Kidney tubule cell (primary cell): ENCODE measurements around the gene ACIN1.

ENCODE experiments used
- DNase-seq: peaks from one replicate; pipeline ENCODE4 v3.0.0-alpha.2; 2018; ENCODE audit warnings: low spot score

ACIN1 gene

GRCh38 chr14:23057757-23058653 is 36.9 kb downstream of the ACIN1 start:
- DNase-seq = peak; percentile 87

GRCh38 chr14:23056956-23057756 is 37.8 kb downstream of the ACIN1 start, which contains the start of gene CDH24:
Gene CDH24, minus strand, starts transcription at chr14:23057520. Its CDS starts 1,787 bp downstream, at chr14:23055733.
- peak; percentile 62 for DNase-seq

- peak; percentile 77 for DNase-seq
Measured at GRCh38 chr14:23056145-23056955, 38.6 kb downstream of the ACIN1 start.

- peak; percentile 45 for DNase-seq
Measured at GRCh38 chr14:23055621-23056144, 39.3 kb downstream of the ACIN1 start.

GRCh38 chr14:23055147-23055550 is 39.8 kb downstream of the ACIN1 start:
- DNase-seq = no peak

- no peak for DNase-seq
Measured at GRCh38 chr14:23054000-23054811, 40.7 kb downstream of the ACIN1 start.

- DNase-seq = no peak
Measured at GRCh38 chr14:23053426-23053825, 41.5 kb downstream of the ACIN1 start.

- DNase-seq = no peak
Measured at GRCh38 chr14:23052671-23053070, 42.3 kb downstream of the ACIN1 start.

GRCh38 chr14:23052182-23052623 is 42.7 kb downstream of the ACIN1 start:
- no peak for DNase-seq

GRCh38 chr14:23051141-23052057 is 43.5 kb downstream of the ACIN1 start:
- no peak for DNase-seq

- no peak for DNase-seq
Measured at GRCh38 chr14:23049011-23049410, 45.9 kb downstream of the ACIN1 start.

GRCh38 chr14:23047751-23048693 is 46.9 kb downstream of the ACIN1 start:
- no peak for DNase-seq

GRCh38 chr14:23047034-23047634 is 47.8 kb downstream of the ACIN1 start:
- no peak for DNase-seq

- DNase-seq = no peak
Measured at GRCh38 chr14:23045419-23046357, 49.2 kb downstream of the ACIN1 start.

- DNase-seq = no peak
Measured at GRCh38 chr14:23044840-23045239, 50.1 kb downstream of the ACIN1 start.

GRCh38 chr14:23043754-23044153 is 51.2 kb downstream of the ACIN1 start:
- DNase-seq = no peak

GRCh38 chr14:23043145-23043544 is 51.8 kb downstream of the ACIN1 start:
- DNase-seq = no peak
